Adipose tissue (tissue), 3 donors: ENCODE results near the gene PHF21A. TPM values are rescaled to one million over a fixed set of nuclear protein-coding genes. Genes with fewer than 3 reads are reported as not detected.

Experiments
- H3K27ac ChIP-seq: one replicate; pipeline ENCODE4 v1.5.1; 2013; ENCODE audit warnings: low read depth, low read length
- WGBS, 3 donors: extraction: QIAGEN DNeasy Blood & Tissue Kit; methylation state at CpG; one replicate each; pipeline ENCODE4 v1.1.7; 2013; 5-methylcytosine and 5-hydroxymethylcytosine counted together
- polyA plus RNA-seq, 3 donors: library from polyadenylated mRNA; stranded (reverse); fragments of 200-250 nt; gene quantifications; one replicate each; pipeline ENCODE4 v1.2.3, GENCODE V29; 2013
- donor health status: healthy with polysubstance abuse.
- donor health status: Bipolar disorder and iron deficiency.
- donor health status: healthy.

PHF21A gene
- polyA plus RNA-seq, 3 donors = 6.5 to 29.5 (median 14.0) TPM

DNA sequence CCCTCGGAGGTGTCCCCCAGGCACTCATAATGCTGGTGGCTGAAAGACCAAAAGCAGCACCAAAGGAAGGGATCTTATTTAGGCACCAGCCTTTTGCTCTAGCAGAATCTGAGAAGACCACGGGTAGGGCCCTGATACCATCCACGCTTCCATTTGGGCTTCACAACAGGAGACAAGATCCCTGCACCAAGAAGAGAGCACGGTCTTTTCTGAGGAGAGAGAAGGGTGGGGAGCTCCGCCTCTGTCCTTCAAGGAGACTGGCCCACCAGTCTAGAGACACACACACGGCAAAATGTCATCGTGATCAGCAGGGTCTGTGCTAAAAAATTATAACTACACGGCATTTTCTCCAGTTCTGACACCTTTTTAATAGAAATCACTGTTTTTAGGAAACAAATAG is 189.0 kb downstream of the PHF21A start:
- no peak overlapping the region for H3K27ac ChIP-seq
- 84 to 88% (median 88%) methylated on average over 8 of the region's 8 CpGs for WGBS, 3 donors

DNA sequence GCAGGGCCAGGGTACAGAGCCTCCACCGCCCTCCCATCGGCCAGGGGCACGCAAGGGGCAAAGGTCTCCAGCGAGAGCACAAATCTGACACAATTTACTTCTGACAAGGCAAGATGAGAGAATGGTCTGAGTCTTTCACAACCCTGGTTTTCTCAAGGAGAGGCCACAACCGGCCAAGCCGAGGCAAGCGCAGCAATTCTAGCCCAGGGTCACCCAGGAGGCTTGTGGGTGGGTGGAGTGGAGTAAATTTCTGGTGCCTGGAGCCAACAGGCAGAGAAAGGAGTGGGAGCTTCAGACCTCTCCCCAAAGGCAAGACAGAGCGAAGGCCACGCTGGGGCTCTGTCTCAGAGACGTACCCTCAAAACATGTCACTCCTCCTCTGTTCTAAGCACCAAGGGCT is 189.5 kb downstream of the PHF21A start:
- H3K27ac ChIP-seq = no peak overlapping the region
- WGBS, 3 donors = 59 to 83% (median 79%) methylated on average over 10 of the region's 10 CpGs

DNA sequence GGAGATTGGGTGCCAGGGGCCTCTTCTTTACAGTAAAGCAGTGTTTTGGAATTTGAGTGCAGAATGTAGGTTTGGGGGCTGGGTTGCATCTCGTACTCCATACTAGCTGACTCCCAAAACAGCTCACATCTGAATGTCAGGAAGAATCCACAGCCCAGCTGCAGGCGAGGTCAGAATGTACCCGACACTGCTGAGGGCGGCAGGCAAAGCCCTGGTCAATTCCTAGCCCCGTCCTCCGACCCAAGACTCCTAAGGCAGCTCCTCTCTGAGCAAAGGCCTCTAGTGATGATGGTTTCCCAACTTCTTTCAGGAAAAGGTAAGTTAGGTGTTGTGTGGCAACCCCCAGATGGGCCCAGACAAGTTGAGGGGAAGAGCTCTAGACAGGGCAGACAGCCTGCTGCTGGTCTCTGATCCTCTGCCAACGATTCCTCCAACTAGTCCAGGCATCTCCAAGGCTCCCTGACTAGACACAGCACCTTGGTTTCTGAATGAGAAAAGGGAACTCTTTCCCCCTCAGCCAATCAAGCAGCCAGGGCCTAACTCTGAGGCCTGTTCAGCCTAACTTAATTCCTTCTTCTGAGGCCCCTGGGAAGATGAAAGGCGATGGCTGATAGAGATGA is 190.2 kb downstream of the PHF21A start:
- 83 to 89% (median 89%) methylated on average over 8 of the region's 8 CpGs for WGBS, 3 donors
- no peak overlapping the region for H3K27ac ChIP-seq

GRCh38 chr11:45930031-45930794 is 191.0 kb downstream of the PHF21A start:
- 45 to 69% (median 66%) methylated on average over 14 of the region's 14 CpGs for WGBS, 3 donors
- H3K27ac ChIP-seq = no peak overlapping the region

GRCh38 chr11:45929486-45930030 is 191.7 kb downstream of the PHF21A start:
- no peak overlapping the region for H3K27ac ChIP-seq
- 70 to 78% (median 73%) methylated on average over 10 of the region's 10 CpGs for WGBS, 3 donors

- 74 to 81% (median 78%) methylated on average over 13 of the region's 13 CpGs for WGBS, 3 donors
- no peak overlapping the region for H3K27ac ChIP-seq
Measured at GRCh38 chr11:45928535-45929215, 192.6 kb downstream of the PHF21A start.

- H3K27ac ChIP-seq = no peak overlapping the region
- 90 to 96% (median 95%) methylated on average over 27 of the region's 27 CpGs for whole genome bisulfite sequencing, 3 donors
Measured at GRCh38 chr11:45927684-45928413, 193.4 kb downstream of the PHF21A start.

DNA sequence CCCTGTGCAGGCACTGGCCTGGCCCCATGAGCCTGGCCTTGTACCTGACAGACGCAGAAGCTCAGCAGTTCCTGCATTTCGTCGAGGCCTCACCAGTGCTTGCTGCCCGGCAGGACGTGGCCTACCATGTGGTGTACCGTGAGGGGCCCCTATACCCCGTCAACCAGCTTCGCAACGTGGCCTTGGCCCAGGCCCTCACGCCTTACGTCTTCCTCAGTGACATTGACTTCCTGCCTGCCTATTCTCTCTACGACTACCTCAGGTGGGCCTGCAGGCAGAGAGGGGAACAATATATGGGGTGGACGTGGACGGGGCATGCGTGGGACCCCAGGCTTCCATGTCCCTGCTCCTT is 193.9 kb downstream of the PHF21A start:
- 55 to 77% (median 62%) methylated on average over 15 of the region's 15 CpGs for WGBS, 3 donors
- no peak overlapping the region for H3K27ac ChIP-seq

- 85 to 95% (median 88%) methylated on average over 12 of the region's 12 CpGs for WGBS, 3 donors
- no peak overlapping the region for H3K27ac ChIP-seq
Measured at GRCh38 chr11:45926536-45927331, 194.5 kb downstream of the PHF21A start.

GRCh38 chr11:45926001-45926401 is 195.3 kb downstream of the PHF21A start:
- WGBS, 3 donors = 69 to 84% (median 69%) methylated on average over 12 of the region's 12 CpGs
- no peak overlapping the region for H3K27ac ChIP-seq

DNA sequence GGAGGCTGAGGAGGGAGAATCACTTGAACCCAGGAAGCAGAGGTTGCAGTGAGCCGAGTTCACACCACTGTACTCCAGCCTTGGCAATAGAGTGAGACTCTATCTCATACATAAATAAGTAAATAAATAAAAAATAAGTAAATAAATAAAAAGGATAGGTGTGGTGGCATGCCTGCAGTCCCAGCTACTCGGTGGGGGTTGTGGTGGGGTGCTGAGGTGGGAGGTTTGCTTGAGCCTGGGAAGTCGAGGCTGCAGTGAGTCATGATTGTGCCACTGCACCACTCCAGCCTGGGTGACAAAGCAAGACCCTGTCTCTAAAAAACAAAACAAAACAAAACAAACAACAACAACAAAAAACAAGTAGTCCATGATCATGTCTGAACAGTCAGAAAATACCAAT is 195.7 kb downstream of the PHF21A start:
- WGBS, 3 donors = 82 to 88% (median 88%) methylated on average over 3 of the region's 3 CpGs
- no peak overlapping the region for H3K27ac ChIP-seq

DNA sequence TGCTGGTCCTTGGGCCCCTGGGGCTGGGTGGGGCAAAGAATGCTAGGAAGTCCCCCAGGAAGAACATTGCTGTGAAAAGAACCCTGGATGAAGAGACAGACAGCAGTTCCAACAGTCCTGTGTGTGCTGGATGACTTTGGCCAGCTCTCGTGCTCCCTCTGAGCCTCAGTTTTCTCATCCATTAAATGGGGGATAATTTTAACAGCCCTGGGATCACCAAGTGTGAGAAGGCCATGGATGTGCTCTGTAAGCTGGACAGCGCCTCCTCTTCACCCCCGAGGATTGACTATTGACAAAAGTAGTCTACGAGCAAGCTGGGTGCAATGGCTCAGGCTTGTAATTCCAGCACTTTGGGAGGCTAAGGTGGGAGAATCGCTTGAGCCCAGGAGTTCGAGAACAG is 196.3 kb downstream of the PHF21A start:
- WGBS, 3 donors = 90 to 94% (median 92%) methylated on average over 6 of the region's 6 CpGs

GRCh38 chr11:45924036-45924915 is 197.0 kb downstream of the PHF21A start:
- 75 to 85% (median 84%) methylated on average over 22 of the region's 22 CpGs for WGBS, 3 donors
- H3K27ac ChIP-seq = no peak overlapping the region

More for the DNA sequence above, 196.3 kb downstream of the PHF21A start:
- no peak overlapping the region for H3K27ac ChIP-seq

DNA sequence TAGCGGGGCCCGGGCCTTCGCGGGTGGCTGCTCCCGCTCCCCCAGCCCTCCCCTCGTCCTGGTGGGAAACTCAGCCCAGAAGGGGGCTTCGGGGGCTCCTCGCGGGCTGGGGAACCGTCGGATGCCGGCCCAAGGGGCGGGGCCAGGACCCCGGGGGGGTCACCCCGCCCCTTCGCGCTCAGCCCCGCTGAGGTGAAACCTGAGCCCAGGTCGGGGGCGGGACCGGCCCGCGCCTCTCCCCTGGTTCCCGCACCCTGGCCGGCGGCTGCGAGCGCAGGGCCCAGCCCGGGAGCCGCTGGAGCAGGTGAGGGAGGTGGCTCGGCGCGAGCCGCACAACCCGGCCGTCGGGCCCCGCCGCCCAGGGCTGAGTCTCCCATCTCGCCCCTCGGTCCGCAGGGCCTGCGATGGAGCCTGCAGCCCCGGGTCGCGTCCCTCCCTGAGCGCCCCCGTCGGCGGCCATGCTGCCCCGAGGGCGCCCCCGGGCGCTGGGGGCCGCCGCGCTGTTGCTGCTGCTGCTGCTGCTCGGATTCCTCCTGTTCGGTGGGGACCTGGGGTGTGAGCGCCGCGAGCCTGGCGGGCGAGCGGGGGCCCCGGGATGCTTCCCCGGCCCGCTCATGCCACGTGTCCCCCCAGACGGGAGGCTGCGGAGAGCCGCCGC is 198.7 kb downstream of the PHF21A start, which contains the start of gene LARGE2:
TSS of gene LARGE2 (plus strand) at position 232 of the 658 bp plus-strand sequence. CDS start at position 459, 227 bp downstream.
- H3K27ac ChIP-seq = no peak within 1 kb of the TSS
- WGBS, 3 donors = 0 to 1% (median 1%) methylated on average over 31 to 72 of the region's 73 CpGs

DNA sequence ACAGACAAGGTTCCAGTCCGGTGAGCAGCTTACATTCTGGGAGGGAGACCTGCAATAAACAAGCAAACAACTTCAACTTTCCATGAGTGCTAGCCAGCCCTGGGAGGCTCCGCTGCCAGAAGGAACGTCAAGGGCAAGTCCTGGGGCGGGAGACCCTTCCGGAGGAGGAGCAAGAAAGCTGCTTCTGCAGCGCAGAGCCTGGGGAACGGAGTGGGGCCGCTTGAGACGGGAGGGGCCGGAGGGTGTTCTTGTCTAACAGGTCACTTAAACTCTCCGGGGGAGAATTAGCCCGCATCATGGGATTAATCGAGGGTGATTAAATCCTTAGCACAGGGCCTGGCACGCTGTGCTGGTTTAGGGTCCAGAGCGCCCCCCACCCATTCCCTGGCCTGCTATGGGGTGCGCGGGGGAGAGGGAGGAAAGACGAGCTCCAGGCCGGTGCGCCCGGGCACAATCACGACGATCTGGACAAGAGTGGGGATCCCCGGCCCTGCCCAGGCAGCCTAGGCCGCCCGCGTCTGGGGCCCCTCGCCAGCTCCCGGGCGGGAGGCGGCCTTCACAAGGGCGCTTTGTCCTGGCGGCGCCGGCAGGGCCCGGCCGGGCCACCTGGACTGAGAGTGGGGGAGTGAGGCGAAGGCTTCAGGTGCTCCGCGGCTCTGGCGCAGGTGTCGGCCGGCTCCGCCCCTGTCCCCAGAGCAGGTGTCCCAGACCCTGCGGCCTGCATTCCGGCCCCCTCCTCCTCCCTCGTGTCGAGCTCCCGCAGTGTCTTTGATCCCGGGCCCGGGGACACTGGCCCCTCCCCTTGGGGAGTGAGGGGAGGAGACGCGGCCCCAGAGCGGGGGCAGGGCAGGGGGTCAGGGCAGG is 199.5 kb downstream of the PHF21A start:
- 11 to 43% (median 36%) methylated on average over 43 to 54 of the region's 54 CpGs for WGBS, 3 donors
- H3K27ac ChIP-seq = no peak overlapping the region
